Iris pigment epithelial cell (primary cell): ENCODE results near the gene CHST3.

ENCODE experiments used
- DNase-seq: peaks from one replicate; pipeline ENCODE4 v3.0.0-alpha.2; 2011; ENCODE audit warnings: low read depth

CHST3 gene

DNA sequence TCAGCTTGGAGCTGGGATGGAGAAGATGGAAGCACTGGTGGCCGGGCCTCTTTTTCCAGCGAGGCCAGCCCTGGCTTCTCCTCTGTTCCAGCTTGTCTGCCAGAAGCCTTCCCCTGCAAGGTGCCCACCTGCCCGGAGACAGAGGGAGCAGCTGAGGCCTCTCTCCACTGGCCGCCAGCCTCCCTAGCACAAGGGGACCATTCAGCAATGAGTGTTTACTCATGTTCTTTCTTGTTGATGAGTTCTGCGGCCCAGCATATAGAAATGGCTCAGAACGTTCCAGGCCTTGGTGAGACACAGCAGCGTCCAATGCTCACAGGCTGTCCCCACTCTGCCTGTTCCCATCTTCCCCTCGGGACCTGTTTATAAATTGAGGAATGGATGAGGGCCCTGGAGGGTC, 47.3 kb downstream of the CHST3 start:
- DNase-seq = no peak

- DNase-seq = no peak
Observed at GRCh38 chr10:72011976-72012512, 47.8 kb downstream of the CHST3 start.

DNA sequence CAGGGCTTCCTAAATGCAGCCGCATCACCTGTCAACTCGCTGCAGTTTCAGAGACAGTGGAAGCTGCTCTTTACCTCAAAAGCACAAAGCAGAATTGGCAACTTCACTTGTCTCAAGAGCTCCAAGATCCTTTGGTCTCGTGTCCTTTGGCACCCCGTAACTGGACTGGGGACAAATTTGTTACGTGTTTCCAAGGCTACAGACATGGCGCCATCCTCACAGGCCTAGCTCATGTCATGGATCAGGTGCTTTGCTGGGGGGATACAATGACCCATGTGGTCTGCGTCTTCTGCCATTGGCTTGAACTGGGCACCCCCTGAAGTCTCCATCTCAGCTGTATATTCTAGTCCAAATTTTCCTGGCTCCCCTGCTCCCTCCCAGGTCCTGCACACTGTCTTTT, 48.6 kb downstream of the CHST3 start:
- no peak for DNase-seq

- no peak for DNase-seq
Observed at GRCh38 chr10:72013202-72013945, 49.2 kb downstream of the CHST3 start.

- no peak for DNase-seq
Observed at GRCh38 chr10:72014197-72014596, 50.0 kb downstream of the CHST3 start.

- no peak for DNase-seq
Observed at GRCh38 chr10:72014785-72015480, 50.7 kb downstream of the CHST3 start.

DNA sequence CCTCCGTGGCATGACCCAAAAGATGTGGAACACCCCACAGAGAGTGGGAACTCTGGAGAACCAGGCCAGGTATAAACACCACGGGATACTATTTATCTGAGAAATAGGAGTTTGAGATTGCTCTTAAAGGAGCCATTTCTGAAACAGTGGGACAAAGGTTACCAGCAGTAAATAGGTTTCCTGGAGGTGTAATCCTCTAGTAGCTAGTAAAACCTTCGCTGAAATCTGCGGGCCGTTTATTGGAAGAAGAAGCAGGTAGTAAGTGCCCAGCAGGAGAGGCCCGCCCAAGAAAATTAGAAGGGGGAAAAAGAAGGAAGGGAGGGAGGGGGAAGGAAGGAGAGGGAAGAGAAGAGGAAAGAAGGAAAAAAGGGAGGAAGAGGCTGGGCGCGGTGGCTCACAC, 51.6 kb downstream of the CHST3 start:
- no peak for DNase-seq

DNA sequence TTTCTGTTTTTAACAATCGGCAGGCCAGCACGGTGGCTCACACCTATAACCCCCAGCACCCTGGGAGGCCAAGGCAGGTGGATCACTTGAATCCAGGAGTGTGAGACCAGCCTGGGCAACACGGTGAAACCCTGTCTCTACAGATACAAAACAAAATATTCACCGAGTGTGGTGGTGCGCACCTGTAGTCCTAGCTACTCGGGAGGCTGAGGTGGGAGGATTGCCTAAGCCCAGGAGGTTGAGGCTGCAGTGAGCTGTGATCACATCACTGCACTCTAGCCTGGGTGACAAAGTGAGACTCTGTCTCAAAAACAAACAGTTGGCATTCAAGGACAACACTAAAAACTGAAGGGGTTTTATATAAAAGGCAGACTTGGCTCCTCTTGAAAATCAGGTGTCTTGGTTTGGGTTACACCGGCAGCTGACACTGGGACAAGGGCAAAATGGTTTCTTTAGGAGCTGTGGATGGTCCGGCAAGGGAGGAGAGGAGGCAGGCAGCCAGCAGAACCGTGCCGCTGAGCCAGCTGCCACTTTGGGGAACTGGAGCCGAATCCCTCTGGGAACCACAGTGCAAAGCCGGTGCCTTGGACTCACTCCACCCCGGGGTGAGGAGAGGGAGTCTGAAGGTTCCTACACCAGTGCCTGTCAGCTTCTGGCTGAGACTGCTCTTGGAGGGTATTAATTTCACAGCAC, 52.6 kb downstream of the CHST3 start:
- DNase-seq = no peak

DNA sequence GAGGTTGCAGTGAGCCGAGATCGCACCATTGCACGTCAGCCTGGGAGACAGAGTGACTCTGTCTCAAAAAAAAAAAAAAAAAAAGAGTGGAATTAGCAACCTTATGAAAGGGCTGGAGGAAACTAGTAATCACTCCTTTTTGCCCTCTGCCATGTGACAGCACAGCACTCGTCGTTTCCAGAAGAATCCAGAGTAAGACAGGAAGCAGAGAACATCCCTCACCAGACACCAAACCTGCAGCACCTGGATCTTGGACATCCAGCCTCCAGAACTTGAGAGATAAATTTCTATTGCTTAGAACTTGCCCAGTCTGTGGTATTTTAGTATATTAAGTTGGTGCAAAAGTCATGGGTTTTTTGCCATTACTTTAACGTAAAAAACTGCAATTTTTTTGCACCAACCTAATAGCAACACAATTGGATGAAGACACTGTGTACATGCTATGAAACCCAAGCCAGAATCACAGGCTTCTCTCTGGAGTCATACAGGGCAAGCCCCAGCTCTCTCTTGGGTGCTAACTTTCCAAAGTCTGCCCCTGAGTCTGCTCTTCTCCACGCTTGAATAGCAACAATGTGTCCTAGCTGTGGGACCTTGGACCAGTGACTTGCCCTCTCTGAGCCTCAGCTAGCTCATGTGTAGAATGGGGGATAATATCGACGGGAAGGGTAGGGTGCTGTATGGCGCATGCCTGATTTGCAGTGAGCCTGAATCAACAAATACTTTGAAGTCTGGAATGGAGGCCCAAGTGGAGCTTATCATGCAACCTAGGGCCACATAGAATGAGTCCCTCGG, 55.1 kb downstream of the CHST3 start:
- DNase-seq = no peak

GRCh38 chr10:72020914-72021809, 57.0 kb downstream of the CHST3 start:
- no peak for DNase-seq

DNA sequence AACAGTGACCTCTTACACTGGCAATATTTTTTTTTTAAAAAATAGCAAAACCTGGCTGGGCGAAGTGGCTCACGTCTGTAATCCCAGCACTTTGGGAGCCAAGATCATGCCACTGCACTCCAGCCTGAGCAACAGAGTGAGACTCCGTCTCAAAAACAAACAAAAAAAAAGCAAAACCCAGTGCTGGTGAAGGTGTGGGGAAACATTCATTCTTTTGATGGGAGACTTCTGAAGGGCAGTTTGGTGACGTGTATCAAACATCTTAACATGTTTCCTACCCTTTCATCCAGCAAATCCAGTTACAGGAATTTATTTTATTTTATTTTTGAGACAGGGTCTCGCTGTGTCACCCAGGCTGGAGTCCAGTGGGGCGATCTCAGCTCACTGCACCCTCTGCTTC, 58.0 kb downstream of the CHST3 start:
- no peak for DNase-seq

GRCh38 chr10:72024596-72024995, 60.4 kb downstream of the CHST3 start:
- DNase-seq = no peak

- no peak for DNase-seq
Observed at GRCh38 chr10:72025400-72025799, 61.2 kb downstream of the CHST3 start.

DNA sequence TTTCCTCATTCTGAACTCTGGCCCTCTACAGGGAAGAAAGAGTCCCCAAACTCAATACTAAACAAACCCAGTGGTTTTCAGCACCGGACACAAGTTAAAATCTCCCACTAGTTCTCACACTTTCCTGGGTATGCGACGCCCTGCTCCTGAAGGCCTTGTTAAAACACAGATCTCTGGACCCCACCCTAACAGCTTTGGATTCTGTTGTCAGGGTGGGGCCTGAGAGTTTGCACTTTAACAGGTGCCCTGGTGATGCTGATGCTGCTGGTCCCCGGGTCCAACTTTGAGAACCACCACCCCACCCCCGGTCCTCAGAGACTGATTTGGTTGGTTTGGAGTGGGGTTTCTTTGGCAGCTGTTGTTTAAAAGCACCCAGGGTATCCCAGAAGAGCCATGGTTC, 61.6 kb downstream of the CHST3 start:
- no peak for DNase-seq

DNA sequence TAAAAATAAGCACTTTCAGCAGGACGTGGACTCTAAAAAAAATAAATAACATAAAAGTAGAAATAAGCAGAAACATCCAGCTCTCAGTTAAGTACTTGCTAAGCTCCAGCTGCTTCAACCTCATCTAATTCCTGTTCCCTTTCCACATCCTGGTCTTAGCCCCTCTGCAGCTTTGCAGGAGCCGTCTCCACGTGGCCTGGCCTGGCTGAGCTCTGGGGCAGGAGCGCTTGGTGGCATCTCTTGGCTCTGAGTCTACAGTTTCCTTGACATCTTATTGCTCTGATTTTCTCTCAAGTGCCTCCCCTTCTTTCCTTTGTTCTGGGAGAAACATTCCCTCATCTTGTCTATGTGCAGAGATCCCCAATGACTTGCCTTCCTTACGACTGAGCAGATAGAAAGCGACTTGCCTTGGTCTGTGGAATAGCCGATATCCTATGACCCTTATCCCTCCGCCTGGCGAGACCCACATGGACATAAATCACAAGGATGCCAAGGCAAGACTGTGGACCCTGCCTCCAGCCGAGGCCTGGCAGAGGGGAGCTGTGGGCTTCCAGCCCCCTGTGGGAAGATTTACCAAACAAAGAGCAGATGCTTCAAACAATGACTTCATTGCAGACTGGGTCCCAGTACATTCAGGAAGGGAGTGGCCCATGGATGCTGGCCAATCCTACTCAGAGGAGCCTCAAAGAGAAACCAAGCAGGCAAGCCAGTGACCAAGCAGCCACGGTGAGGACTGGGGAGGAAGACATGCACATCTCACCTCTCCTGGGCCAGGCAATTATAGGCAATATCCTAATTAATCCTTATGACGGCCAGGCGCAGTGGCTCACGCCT, 62.3 kb downstream of the CHST3 start:
- peak; percentile 28 for DNase-seq

DNA sequence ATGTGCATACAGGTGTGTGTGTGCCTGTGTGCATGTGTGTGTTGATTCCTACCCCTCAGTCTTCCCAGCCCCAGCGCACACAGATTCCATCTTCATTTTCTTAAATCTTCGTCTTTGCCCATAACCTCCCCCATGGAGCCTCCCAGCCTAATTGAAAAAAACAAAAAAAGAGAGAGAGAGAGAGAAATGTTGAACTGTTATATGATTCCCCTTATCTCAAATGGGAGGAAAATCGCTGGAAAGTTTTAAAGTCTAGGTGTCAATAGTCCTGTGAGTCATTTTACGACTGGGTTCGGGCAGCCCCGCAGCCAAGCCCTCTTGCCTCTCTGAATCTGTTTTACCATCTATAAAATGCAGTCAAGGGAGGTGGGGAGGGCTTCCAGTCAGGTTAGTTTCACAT, 63.3 kb downstream of the CHST3 start:
- peak; percentile 49 for DNase-seq

- DNase-seq = no peak
Observed at GRCh38 chr10:72029414-72029813, 65.2 kb downstream of the CHST3 start.

DNA sequence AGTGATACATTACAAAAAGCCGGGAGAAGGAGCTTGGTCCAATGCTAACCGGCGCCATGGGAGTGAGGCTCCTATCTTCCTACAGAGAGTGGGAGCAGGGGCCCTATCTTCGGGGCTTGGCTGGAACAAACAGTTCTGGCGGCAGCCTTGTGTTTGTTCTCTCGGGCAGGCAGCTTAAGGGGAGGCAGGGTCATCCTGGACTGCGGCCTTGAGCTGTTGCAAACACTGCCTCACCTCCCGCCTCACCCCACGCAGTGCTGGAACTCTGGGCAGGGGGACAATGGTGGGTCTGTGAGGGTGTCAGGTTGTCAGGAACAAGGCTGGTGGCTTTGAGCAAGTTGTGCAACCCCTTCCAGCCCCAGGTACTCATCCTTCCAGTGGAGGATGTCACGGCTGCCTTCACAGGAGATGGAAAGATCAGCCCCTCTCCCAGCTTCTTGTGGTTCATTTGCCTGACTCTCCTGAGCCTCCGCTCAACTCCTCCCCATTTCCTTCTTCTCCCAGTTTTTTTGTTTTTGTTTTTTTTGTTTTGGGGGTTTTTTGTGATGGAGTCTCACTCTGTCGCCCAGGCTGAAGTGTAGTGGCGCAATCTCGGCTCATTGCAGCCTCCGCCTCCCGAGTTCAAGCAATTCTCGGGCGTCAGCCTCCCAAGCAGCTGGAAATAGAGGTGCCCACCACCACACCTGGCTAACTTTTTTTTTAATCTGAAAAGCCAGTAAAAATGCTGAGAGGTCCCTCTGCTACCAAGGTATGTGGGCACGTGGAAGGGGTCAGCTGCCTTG, 66.8 kb downstream of the CHST3 start:
- peak; percentile 41 for DNase-seq

- DNase-seq = no peak
Observed at GRCh38 chr10:72031706-72032105, 67.5 kb downstream of the CHST3 start.
